GM13977 (cell line): ENCODE measurements around the gene GUCY1A1.
"Not testable (repeated sequence)": the region's sequence is repeated elsewhere in the genome, so short reads cannot be mapped to it uniquely, and the experiment has no call there.

Source experiments
- DNase-seq: peaks from one replicate; pipeline ENCODE4 v3.0.0; 2012; ENCODE audit warnings: low spot score
- in situ Hi-C: fragments of 300-500 bp; cut with MboI; formaldehyde crosslinking; loops from one replicate; pipeline ENCODE4 v1.12.0; 2022; ENCODE audit warnings: low sequenced_read_pairs, low pct_unique_long_range_greater_than_20kb, mixed read lengths, inconsistent platforms; ENCODE audit not compliant: unreplicated experiment
- TF ChIP-seq, protein P1 (sequence below): IDR thresholded peaks from 2 replicates; pipeline ENCODE4 v1.5.1; 2012; ENCODE audit warnings: mild to moderate bottlenecking, control low read depth; ENCODE audit not compliant: insufficient read depth; ENCODE audit errors: extremely low read depth, missing control alignments

Gene GUCY1A1

GRCh38 chr4:155643087-155643486, 23.6 kb upstream of the GUCY1A1 start:
- no peak for DNase-seq
- TF ChIP-seq, protein P1, sequence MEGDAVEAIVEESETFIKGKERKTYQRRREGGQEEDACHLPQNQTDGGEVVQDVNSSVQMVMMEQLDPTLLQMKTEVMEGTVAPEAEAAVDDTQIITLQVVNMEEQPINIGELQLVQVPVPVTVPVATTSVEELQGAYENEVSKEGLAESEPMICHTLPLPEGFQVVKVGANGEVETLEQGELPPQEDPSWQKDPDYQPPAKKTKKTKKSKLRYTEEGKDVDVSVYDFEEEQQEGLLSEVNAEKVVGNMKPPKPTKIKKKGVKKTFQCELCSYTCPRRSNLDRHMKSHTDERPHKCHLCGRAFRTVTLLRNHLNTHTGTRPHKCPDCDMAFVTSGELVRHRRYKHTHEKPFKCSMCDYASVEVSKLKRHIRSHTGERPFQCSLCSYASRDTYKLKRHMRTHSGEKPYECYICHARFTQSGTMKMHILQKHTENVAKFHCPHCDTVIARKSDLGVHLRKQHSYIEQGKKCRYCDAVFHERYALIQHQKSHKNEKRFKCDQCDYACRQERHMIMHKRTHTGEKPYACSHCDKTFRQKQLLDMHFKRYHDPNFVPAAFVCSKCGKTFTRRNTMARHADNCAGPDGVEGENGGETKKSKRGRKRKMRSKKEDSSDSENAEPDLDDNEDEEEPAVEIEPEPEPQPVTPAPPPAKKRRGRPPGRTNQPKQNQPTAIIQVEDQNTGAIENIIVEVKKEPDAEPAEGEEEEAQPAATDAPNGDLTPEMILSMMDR: no peak
- in situ Hi-C loops: no loop called here

- in situ Hi-C loops: no loop called here
- no peak for DNase-seq
- TF ChIP-seq, protein P1: no peak
These were observed 20.6 kb upstream of the GUCY1A1 start for GRCh38 chr4:155646001-155646400.

GRCh38 chr4:155650785-155651184, 15.9 kb upstream of the GUCY1A1 start:
- DNase-seq, in situ Hi-C loops: not testable (repeated sequence)

GRCh38 chr4:155653052-155653451, 13.6 kb upstream of the GUCY1A1 start:
- TF ChIP-seq, protein P1: no peak
- in situ Hi-C loops: no loop called here
- DNase-seq: no peak

GRCh38 chr4:155656025-155656424, 10.6 kb upstream of the GUCY1A1 start:
- no peak for DNase-seq
- TF ChIP-seq, protein P1: no peak
- in situ Hi-C loops: no loop called here

DNA sequence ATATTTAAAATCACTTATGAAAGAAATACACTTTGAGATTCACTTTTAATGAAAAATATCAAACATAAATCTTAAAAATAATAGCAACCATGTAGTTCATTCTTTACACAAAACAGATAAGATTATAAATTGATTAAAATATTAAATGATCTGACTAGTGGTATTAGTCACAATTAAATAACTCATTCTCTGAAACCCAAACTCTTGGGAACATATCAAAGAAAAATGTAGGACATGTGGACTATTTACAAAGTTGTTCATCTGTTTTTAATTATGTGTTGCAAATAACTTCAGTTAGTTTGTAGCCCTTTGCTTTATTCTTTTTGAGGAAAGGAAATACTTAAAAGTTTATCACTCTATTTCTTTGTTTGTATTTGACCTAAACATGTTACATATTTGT, 9.5 kb upstream of the GUCY1A1 start:
- in situ Hi-C loops: no loop called here
- DNase-seq: no peak
- TF ChIP-seq, protein P1: no peak

DNA sequence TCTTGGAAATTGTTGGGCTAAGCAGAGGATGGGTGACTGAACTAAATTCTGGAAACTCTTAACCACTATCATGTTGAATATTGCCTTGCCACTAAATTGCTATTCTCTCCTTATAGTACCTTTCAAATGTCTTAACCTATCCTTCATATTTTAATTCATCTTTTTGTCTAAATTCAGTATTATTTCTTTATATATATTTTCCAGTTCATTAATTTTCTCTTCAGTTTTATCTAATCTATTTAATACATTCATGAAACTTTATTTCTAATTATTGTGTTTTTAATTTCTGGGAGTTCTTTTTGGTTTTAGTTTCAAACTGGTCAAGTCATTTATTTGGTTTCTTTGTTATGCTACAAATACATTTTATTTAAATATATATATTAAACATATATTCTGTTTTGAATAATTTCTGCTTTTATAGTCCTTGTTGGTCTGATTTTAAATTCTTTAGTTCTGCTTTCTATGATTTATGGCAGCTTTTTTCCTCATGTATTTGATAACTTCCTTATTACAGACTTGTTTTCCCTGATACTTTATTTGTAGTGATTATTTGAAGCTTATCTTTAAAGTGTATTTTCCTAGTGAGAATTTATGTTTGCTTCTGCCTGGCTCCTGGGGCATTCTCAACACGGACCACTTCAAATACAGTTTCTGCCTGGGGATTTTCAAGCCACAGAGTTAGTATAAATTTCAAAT, 8.5 kb upstream of the GUCY1A1 start:
- in situ Hi-C loops: no loop called here
- DNase-seq: no peak
- TF ChIP-seq, protein P1: no peak
